CD4-positive, alpha-beta T cell treated with Interferon alpha-2 for 1 hour (primary cell): Measurements from ENCODE around the gene CLCN6.
A peak's percentile ranks its signal among the peaks of the same experiment; 100 is the strongest.

Experiments used
- DNase-seq, 2 donors: peaks; one replicate each; pipeline ENCODE4 v3.0.0-alpha.2; 2020 to 2022

Gene CLCN6

DNA sequence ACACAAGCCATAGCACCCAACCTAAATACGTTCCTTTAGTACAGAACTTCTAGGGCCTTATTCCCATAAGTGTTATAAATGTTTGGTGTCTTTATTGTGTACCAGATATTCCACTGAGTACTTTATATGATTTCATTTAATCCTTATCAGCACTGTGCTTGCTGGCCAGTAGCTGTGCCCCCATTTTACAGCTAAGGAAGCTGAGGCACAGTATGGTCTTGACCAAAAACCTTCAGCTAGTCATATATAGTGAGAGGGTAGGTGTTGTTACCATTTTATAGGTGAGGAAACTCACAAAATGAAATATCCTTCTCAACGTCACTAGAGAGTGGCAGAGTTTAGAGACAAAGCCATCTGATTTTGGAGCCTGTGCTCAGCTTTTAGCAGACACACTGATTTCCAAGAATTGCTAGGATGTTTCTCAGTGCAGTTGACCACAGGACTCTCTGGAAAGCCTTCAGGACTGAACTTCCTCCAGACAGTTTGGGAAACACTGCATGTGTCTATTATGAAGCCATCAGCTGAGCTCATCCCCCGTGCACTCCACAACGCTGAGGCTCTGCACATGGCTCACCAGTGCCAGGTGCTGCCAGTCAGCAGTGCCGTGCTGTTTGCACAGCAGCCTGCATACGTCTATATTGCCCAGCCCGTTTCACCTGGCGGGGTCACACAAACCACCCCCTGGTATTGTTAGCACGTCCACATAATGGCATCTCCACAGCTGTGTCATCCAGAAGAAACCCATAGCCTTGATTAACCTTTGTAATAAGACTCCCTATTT is 26.1 kb downstream of the CLCN6 start:
- DNase-seq, result no peak

DNA sequence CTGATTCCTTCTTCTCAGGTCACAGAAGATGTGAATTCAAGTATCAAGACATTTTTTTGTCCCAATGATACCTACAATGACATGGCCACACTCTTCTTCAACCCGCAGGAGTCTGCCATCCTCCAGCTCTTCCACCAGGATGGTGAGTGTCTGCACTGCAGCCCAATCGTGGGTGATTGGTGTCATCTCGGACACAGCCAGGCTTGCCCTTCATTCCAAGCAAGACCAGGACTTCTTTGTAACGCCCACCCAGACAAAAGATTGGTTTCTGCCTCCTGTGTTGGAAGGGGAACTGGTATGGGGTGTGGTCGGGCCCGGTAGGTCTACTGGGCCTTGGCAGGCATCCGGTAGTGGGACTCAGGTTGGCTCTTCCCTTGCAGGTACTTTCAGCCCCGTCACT is 27.5 kb downstream of the CLCN6 start:
- no peak for DNase-seq

DNA sequence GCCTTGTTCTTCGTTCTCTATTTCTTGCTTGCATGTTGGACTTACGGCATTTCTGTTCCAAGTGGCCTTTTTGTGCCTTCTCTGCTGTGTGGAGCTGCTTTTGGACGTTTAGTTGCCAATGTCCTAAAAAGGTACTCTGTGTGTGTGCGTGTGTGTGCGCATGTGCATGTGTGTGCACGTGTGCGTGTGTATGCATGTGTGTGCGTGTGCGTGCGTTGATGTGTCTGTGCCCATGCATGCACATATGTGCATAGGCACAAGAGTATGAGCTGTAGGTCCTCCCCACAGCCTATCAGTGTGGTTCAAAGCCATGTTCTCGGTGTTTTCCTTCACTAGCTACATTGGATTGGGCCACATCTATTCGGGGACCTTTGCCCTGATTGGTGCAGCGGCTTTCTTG is 27.9 kb downstream of the CLCN6 start:
- no peak for DNase-seq

DNA sequence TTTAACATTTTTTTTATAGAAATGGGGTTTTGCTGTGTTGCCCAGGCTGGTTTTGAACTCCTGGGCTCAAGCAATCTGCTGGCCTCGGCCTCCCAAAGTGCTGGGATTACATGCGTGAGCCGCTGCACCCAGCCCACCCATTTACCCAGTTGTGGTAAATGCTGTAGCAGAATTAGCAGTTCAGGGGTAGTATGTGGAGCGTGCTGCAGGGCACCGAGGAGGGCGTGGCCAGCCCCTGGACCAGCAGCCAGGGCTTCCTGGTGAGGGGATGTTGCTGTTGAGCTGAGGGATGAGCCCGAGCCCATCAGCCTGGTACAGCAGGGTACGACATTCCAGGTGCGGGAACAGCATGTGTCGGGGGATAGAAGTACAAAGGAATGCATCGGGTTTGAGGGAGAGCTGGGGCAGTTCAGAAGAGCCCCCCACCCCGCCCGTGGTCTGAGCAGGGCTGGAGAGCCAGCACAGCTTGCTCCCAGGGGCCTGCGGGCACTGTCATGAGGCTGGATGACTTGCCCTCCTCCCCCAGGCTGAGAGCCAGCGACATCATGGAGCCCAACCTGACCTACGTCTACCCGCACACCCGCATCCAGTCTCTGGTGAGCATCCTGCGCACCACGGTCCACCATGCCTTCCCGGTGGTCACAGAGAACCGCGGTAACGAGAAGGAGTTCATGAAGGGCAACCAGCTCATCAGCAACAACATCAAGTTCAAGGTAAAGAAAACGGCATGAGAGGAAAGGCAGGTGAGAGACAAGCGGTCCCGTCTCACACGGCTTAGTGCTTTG is 29.6 kb downstream of the CLCN6 start:
- DNase-seq, result no peak

DNA sequence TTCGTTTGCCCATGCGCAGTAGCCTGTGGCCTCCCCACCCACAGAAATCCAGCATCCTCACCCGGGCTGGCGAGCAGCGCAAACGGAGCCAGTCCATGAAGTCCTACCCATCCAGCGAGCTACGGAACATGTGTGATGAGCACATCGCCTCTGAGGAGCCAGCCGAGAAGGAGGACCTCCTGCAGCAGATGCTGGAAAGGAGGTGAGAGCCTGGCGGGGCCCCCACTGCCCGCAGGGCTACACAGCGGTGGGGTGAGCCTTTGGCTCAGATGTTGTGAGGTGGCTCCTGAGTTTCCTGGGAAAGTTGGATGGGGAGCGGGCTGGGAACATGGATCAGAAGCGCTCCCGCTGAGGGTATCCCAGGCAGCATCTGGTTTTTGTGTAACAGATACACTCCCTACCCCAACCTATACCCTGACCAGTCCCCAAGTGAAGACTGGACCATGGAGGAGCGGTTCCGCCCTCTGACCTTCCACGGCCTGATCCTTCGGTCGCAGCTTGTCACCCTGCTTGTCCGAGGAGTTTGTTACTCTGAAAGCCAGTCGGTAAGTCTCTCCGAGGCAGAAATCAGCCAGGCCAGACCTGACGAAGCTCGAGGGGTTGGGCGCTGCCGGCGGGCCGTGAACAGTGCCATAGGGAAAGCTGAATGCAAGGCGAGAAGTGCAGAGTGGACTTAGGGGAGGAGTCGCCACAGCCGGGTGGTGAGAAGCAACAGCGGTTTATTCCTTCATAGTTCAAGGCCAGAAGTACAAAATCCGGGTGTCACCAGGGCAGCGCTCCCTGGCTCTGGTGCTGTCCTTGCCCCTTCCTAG is 31.2 kb downstream of the CLCN6 start:
- DNase-seq, result no peak

DNA sequence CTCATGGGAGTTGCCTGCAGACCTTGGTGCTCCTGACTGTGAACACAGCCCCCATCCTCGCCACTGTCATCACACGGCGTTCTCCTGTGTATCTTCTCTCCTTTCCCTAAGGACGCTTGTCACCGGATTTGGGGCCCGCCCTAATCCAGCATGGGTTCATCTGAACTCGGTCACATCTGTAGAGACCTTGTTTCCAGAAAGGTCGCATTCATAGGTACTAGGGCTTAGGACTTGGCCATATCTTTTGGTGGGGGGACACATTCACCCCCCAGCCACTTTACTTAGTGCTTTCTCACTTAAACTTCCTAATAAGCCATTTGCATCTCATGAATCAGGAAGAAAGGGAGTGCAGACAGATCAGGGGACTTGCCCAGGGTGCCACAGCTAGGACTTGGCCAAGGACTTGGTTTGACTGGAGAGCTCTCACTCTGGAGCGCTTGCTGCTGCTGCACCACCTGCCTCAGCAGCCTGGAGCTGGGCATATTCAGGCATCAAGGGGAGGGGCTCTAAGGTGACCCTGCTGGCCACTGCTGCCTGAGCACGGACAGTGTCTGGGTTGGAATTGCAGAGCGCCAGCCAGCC is 31.9 kb downstream of the CLCN6 start:
- no peak for DNase-seq

DNA sequence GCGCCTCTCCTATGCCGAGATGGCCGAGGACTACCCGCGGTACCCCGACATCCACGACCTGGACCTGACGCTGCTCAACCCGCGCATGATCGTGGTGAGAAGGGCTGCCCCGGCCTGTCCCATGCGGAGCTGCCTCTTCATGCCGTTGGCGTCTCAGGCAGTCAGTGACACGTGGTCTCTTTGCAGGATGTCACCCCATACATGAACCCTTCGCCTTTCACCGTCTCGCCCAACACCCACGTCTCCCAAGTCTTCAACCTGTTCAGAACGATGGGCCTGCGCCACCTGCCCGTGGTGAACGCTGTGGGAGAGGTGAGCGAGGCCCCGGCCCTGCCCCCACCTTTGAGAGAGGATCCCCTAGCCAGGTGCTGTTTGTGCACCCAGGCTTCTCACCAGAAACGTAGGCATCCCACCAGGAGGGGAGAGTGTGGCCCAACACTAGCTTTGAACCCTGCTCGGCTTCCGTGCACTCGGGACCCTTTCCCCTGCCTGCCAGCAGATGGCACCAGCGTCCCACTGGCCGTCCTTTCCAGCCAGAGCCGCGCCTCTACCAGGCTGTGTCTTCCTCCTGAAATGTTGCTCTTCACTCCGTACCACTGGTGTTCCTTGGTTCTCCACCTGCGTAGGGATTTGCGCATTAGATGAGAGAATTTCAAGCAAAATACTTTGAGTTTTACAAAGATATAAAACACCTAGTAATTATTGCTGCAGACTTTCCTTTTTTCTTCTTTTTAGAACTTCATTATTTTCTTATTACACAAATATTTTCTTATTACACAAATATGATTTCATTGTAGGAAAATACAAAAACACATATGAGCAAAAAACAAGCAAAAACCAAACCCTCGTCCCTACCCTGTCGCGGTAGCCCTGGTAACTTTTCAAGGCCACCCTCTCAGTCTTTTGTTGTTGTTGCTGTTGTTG is 32.6 kb downstream of the CLCN6 start:
- peak; percentile 69 to 76 for DNase-seq

DNA sequence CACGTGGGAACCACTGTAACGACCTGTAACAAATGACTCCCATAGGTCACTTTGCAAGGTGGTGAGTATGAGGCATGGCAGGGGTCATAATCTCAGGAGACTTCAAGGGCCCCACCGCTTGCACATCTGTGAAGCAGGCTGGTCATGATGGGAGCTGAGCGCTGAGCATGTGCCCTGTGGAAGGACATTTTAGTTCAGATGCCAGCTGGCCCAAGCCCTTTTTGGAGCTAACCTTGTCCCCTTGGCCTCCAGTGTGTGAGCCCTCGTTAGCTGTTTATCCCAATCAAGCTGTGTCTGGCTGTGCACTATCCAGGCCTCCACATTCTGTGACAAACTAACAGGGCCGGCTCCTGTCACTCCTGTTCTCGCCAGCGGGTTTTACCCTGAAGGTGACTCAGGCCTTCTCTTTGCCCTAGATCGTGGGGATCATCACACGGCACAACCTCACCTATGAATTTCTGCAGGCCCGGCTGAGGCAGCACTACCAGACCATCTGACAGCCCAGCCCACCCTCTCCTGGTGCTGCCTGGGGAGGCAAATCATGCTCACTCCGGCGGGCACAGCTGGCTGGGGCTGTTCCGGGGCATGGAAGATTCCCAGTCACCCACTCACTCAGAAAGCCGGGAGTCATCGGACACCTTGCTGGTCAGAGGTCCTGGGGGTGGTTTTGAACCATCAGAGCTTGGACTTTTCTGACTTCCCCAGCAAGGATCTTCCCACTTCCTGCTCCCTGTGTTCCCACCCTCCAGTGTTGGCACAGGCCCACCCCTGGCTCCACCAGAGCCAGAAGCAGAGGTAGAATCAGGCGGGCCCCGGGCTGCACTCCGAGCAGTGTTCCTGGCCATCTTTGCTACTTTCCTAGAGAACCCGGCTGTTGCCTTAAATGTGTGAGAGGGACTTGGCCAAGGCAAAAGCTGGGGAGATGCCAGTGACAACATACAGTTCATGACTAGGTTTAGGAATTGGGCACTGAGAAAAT is 34.0 kb downstream of the CLCN6 start:
- no peak for DNase-seq

DNA sequence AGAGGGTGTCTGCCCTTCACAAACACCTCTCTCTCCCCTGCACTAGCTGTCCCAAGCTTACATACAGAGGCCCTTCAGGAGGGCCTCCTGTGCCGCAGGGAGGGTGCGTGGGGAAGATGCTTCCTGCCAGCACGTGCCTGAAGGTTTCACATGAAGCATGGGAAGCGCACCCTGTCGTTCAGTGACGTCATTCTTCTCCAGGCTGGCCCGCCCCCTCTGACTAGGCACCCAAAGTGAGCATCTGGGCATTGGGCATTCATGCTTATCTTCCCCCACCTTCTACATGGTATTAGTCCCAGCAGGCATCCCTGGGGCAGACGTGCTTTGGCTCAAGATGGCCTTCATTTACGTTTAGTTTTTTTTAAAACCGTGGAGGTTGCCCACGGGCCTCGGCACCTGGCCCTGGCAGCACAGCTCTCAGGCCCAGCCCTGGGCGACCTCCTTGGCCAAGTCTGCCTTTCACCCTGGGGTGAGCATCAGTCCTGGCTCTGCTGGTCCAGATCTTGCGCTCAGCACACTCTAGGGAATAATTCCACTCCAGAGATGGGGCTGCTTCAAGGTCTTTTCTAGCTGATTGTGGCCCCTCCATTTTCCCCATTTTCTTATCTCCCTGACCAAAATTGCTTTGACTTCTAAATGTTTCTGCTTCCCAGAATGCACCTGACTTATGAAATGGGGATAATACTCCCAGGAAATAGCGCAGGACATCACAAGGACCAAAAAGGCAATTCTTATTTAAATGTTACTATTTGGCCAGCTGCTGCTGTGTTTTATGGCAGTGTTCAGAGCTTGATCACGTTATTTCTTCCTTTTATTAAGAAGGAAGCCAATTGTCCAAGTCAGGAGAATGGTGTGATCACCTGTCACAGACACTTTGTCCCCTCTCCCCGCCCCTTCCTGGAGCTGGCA is 35.5 kb downstream of the CLCN6 start:
- peak in 1 of 2 donors; percentile 9 for DNase-seq

DNA sequence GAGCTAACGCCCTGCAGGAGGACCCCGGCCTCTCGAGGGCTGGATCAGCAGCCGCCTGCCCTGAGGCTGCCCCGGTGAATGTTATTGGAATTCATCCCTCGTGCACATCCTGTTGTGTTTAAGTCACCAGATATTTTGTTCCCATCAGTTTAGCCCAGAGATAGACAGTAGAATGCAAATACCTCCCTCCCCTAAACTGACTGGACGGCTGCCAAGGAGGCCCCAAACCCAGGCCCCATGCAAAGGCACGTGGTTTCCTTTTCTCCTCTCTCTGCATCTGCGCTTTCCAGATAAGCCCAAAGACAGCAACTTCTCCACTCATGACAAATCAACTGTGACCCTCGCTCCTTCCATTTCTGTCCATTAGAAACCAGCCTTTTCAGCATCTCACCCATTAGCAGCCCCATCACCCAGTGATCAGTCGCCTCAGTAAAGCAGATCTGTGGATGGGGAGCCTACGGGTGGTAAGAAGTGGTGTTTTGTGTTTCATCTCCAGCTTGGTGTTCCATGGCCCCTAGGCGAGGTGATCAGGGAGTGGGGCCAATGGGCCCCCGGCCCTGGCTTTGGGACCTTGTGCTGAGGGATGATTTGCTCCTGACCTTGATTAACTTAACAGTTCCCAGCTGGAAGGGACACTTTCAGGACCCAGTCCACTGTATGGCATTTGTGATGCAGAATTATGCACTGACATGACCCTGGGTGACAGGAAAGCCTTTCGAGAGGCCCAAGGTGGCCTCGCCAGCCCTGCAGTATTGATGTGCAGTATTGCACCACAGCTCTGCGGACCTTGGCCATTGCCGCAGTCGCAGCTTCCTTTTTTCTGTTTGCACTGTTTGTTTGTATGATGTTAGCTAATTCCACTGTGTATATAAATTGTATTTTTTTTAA is 36.4 kb downstream of the CLCN6 start:
- DNase-seq, result no peak

DNA sequence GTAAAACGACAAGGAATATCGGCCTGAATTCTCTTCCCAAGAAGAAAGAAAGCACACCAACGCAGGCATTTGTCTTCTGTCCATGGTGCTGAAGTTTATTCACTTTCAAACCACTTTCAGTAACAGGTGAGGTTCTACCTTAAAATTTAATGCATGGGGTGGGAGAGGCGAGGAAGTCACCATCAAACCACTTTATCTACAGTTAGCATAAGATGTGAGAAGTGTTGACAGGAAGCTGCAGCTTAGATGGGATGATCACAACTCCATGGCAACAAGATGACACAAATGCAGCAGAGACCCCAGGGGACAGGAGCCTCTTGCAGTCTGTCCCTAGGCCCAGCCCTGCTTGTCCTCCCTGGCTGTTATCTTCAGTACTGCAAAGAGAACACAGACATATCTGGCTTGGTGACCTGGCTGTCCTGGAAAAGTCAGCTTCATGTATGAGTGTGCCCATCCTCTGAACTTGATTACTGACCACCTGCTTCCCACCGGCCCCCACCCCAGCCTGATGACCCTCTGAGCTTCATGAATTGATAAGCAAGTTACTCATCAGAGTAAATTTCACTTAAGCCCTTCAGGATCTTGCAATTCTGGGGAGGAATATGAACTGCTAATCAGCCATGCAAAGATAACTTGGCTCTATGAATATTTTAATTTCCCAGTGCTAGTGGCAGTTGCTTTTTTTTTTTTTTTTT is 39.8 kb downstream of the CLCN6 start:
- DNase-seq, result peak in 1 of 2 donors; percentile 13

DNA sequence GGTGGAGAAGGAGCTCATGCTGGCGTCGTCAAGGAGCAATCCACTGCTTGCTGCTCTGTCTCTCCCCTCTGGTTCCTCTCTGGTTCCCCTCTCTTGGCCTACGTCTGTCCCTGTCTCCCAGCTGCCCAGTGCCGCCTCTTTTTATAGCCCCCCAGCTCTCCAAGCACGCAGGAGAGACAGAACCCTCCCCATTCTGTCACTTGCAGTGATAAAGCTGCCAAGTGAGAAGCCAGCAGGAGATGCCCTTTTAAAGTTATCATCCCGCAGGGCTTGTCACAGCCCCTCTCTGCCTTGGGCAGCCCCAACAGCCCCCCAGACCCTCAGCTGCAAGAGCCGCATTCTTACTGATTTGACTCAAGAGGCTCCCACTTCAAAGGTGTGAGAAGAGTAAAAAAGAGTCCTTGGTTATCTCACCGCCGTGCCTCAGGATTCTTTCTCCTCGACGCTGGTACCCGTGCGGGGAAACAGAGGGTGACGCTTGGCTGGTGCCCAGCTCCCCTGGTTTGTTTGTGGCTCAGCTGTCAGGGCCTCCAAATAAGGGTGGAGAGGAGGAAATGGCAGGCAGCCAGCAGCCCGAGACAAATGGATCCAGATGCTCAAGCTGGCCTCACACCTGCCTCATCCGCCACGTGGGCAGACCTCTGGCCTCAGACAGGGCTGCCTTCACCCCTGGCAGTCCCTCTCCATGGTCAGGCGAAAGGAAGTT is 41.8 kb downstream of the CLCN6 start, which contains the start of gene NPPA:
TSS of gene NPPA (minus strand) at position 117 of the 706 bp plus-strand sequence. CDS start at position 18, 99 bp downstream.
- no peak for DNase-seq

DNA sequence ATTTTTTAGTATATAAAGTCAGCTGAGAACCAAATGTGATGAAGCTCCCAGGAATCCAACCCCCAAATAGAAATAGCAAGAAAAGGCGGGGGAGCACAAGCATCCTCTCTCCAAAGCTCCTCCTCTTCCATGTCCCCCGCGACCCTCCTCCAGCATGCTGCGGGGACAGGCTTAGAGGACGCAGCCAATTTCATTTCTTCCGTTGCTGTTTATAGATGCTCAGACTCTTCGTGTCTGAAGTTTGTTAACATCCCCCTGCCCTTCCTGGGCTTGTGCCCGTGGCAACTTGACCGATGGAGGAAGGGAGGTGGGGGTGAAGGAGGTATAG is 42.3 kb downstream of the CLCN6 start:
- no peak for DNase-seq

DNA sequence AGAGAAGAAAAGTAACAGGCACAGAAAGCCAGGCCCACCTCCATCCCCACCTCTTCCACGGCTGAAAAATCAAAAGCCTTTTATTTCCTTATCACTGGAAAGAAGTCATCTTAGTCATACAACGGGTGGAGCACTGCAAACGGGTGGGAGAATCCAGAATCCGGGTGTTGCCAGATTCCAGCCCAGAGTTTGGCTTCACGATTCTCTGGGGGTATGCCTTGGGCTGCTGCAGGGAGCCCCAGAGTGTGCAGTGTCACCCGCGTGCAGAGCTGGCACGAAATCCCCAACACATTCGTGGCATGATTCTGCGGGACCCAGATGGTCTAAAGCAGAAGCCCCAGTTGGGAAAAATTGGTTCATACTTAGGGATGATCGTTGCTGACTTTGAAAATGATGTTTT is 44.2 kb downstream of the CLCN6 start:
- DNase-seq, result no peak

DNA sequence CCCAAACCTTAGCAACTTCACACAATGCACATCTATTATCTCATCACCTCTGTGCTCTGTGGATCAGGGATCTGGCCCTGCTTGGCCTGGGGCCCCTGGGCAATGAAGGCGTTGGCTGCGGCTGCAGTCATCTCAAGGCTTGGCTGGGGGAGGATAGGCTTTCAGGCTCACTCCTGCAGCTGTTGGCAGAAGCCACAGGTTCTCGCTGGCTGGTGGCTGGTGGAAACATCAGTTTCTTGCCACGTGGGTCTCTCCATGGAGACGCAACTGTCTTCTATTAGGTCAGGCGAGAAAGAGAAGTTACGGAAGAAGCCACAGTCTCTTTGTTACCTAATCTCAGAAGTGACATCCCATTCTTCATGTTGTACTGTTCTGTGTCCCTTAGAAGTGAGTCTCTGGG is 45.2 kb downstream of the CLCN6 start:
- DNase-seq, result no peak

DNA sequence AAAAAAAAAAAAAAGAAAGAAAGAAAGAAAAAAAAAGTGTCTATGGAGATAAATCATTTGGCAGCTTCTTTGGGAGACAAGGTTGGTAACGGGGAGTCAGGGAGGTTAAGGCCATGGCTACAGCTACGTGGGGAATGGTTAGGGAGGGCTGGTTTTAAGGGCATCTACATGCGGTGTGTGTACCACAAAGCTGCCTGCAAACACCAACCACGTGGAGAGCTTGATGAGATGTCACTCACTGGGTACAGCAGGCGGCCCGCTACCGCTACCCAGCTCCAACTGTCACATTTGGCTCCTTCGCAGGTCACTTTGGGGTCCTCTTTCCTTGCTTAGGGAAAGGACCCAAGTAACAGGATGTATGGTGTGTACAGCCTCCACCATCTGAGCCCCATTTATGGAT is 48.5 kb downstream of the CLCN6 start:
- no peak for DNase-seq

DNA sequence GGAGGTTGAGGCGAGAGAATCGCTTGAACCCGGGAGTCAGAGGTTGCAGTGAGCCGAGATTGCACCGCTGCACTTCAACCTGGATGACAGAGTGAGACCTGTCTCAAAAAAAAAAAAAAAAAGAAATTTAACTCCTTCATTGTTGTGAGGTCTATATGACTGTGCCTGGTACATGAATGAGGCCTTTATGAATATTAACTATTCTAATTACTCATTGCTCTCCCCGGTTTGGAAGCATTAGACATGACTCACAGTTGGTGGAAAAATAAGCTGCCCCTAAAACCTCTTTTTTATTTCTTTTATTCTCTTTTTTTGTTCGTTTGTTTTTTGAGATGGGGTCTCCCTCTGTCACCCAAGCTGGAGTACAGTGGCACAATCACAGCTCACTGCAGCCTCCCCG is 49.4 kb downstream of the CLCN6 start:
- no peak for DNase-seq
